SK-N-SH (cell line): ENCODE measurements around the gene ZBTB7A.

ENCODE experiments used
- CHD2 ChIP-seq: fragments of 150-350 bp; IDR thresholded peaks from 2 replicates; pipeline ENCODE4 v1.6.1; 2018; ENCODE audit warnings: low read length; ENCODE audit not compliant: partially characterized antibody
- CTCF ChIP-seq: fragments of 200-600 bp; sonication (generic); IDR thresholded peaks from 2 replicates; pipeline ENCODE4 v1.6.1; 2017; ENCODE audit warnings: antibody characterized with exemption, mild to moderate bottlenecking, moderate library complexity
- EP300 ChIP-seq, 2 experiments: IDR thresholded peaks; 2 replicates each; pipeline versions ENCODE4 v1.4.0 to v1.6.1; 2012; ENCODE audit warnings: borderline replicate concordance in 1 of 2, low read depth in 1 of 2, low read length in 1 of 2
- FOSL2 ChIP-seq: IDR thresholded peaks from 2 replicates; pipeline ENCODE4 v1.4.0; 2012; ENCODE audit warnings: low read depth, mild to moderate bottlenecking, moderate library complexity, borderline replicate concordance
- GATA2 ChIP-seq: sonication (generic); formaldehyde crosslinking; IDR thresholded peaks from 2 replicates; pipeline ENCODE4 v1.5.0; 2020; ENCODE audit warnings: mild to moderate bottlenecking, missing genetic modification reagents
- MAX ChIP-seq: IDR thresholded peaks from 2 replicates; pipeline ENCODE4 v1.4.0; 2012; ENCODE audit warnings: low read depth
- NRF1 ChIP-seq: IDR thresholded peaks from 2 replicates; pipeline ENCODE4 v1.6.1; 2012; ENCODE audit warnings: low read depth, mild to moderate bottlenecking, low read length
- RAD21 ChIP-seq: IDR thresholded peaks from 2 replicates; pipeline ENCODE4 v1.6.1; 2012; ENCODE audit warnings: mild to moderate bottlenecking, low read length
- TAF1 ChIP-seq: IDR thresholded peaks from 2 replicates; pipeline ENCODE4 v1.6.1; 2012; ENCODE audit warnings: low read depth, mild to moderate bottlenecking, low read length, moderate library complexity, borderline replicate concordance
- TCF12 ChIP-seq: IDR thresholded peaks from 2 replicates; pipeline ENCODE4 v1.4.0; 2012
- USF2 ChIP-seq: fragments of 150-350 bp; IDR thresholded peaks from 2 replicates; pipeline ENCODE4 v1.6.1; 2017; ENCODE audit warnings: antibody characterized with exemption, low read length, low read depth, borderline replicate concordance
- YY1 ChIP-seq: IDR thresholded peaks from 2 replicates; pipeline ENCODE4 v1.4.0; 2012; ENCODE audit warnings: low read depth, mild to moderate bottlenecking
- TF ChIP-seq, protein P1 (sequence below): IDR thresholded peaks from 2 replicates; pipeline ENCODE4 v1.6.1; 2012; ENCODE audit warnings: mild to moderate bottlenecking, low read depth, low read length, moderate library complexity

GRCh38 chr19:4093643-4094175, 27.0 kb upstream of the ZBTB7A start:
- no peak for TF ChIP-seq TAF1
- TF ChIP-seq USF2, result no peak
- TF ChIP-seq EP300 (IDR thresholded peaks at IDR 0.05; ENCODE audit: borderline replicate concordance in 1 of 2, low read depth in 1 of 2, low read length in 1 of 2), result no peak
- TF ChIP-seq GATA2 (CRISPR knock-in tag), result no peak
- TF ChIP-seq TCF12, result no peak
- no peak for TF ChIP-seq CTCF
- TF ChIP-seq RAD21, result no peak
- no peak for TF ChIP-seq MAX
- TF ChIP-seq YY1, result no peak
- TF ChIP-seq CHD2, result no peak
- TF ChIP-seq, protein P1, sequence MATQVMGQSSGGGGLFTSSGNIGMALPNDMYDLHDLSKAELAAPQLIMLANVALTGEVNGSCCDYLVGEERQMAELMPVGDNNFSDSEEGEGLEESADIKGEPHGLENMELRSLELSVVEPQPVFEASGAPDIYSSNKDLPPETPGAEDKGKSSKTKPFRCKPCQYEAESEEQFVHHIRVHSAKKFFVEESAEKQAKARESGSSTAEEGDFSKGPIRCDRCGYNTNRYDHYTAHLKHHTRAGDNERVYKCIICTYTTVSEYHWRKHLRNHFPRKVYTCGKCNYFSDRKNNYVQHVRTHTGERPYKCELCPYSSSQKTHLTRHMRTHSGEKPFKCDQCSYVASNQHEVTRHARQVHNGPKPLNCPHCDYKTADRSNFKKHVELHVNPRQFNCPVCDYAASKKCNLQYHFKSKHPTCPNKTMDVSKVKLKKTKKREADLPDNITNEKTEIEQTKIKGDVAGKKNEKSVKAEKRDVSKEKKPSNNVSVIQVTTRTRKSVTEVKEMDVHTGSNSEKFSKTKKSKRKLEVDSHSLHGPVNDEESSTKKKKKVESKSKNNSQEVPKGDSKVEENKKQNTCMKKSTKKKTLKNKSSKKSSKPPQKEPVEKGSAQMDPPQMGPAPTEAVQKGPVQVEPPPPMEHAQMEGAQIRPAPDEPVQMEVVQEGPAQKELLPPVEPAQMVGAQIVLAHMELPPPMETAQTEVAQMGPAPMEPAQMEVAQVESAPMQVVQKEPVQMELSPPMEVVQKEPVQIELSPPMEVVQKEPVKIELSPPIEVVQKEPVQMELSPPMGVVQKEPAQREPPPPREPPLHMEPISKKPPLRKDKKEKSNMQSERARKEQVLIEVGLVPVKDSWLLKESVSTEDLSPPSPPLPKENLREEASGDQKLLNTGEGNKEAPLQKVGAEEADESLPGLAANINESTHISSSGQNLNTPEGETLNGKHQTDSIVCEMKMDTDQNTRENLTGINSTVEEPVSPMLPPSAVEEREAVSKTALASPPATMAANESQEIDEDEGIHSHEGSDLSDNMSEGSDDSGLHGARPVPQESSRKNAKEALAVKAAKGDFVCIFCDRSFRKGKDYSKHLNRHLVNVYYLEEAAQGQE, result no peak
- no peak for TF ChIP-seq NRF1
- no peak for TF ChIP-seq FOSL2
